ENCODE measurements around the gene TLCD3B. TPM values are rescaled to one million over a fixed set of nuclear protein-coding genes. Genes with fewer than 3 reads are reported as not detected.

TLCD3B gene
- total RNA-seq, 1 donor from 2014 or later: 1.5 TPM

- Mint-ChIP-seq H3K4me3 (ENCODE audit: low read depth) (no peak overlapping the region), H3K9me3 (ENCODE audit: low read depth) (no peaks in the 10 kb centered on the region), H3K27me3 (peaks cover 58% of the 10 kb centered on the region), H3K36me3 (ENCODE audit: insufficient read depth) (no peaks in the 10 kb centered on the region), H3K4me1 (ENCODE audit: low read depth) (no peaks in the 10 kb centered on the region), H3K27ac (no peak overlapping the region)
- DNase-seq (ENCODE audit: low spot score, unreplicated experiment): no peak
- TF ChIP-seq, protein P1, sequence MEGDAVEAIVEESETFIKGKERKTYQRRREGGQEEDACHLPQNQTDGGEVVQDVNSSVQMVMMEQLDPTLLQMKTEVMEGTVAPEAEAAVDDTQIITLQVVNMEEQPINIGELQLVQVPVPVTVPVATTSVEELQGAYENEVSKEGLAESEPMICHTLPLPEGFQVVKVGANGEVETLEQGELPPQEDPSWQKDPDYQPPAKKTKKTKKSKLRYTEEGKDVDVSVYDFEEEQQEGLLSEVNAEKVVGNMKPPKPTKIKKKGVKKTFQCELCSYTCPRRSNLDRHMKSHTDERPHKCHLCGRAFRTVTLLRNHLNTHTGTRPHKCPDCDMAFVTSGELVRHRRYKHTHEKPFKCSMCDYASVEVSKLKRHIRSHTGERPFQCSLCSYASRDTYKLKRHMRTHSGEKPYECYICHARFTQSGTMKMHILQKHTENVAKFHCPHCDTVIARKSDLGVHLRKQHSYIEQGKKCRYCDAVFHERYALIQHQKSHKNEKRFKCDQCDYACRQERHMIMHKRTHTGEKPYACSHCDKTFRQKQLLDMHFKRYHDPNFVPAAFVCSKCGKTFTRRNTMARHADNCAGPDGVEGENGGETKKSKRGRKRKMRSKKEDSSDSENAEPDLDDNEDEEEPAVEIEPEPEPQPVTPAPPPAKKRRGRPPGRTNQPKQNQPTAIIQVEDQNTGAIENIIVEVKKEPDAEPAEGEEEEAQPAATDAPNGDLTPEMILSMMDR (IDR thresholded peaks at IDR 0.05; ENCODE audit: unreplicated experiment): no peak
Observed at GRCh38 chr16:30027588-30028437, 3.3 kb downstream of the TLCD3B start.

GRCh38 chr16:30026449-30026848 is 4.6 kb downstream of the TLCD3B start:
- H3K27me3 Mint-ChIP-seq: peaks cover 47% of the 10 kb centered on the region
- no peak overlapping the region for H3K27ac Mint-ChIP-seq
- H3K9me3 Mint-ChIP-seq (ENCODE audit: low read depth): no peaks in the 10 kb centered on the region
- H3K36me3 Mint-ChIP-seq (ENCODE audit: insufficient read depth): no peaks in the 10 kb centered on the region
- TF ChIP-seq, protein P1 (IDR thresholded peaks at IDR 0.05; ENCODE audit: unreplicated experiment): no peak
- no peak for DNase-seq (ENCODE audit: low spot score, unreplicated experiment)
- no peaks in the 10 kb centered on the region for H3K4me1 Mint-ChIP-seq (ENCODE audit: low read depth)
- no peak overlapping the region for H3K4me3 Mint-ChIP-seq (ENCODE audit: low read depth)

- TF ChIP-seq, protein P1 (IDR thresholded peaks at IDR 0.05; ENCODE audit: unreplicated experiment): no peak
- peaks cover 45% of the 10 kb centered on the region for H3K27me3 Mint-ChIP-seq
- H3K27ac Mint-ChIP-seq: no peak overlapping the region
- H3K36me3 Mint-ChIP-seq (ENCODE audit: insufficient read depth): no peaks in the 10 kb centered on the region
- H3K4me1 Mint-ChIP-seq (ENCODE audit: low read depth): no peaks in the 10 kb centered on the region
- H3K9me3 Mint-ChIP-seq (ENCODE audit: low read depth): no peaks in the 10 kb centered on the region
- H3K4me3 Mint-ChIP-seq (ENCODE audit: low read depth): no peak overlapping the region
- no peak for DNase-seq (ENCODE audit: low spot score, unreplicated experiment)
Observed at GRCh38 chr16:30025574-30025973, 5.5 kb downstream of the TLCD3B start.

GRCh38 chr16:30025156-30025555 is 5.9 kb downstream of the TLCD3B start:
- H3K9me3 Mint-ChIP-seq (ENCODE audit: low read depth): no peaks in the 10 kb centered on the region
- no peak overlapping the region for H3K4me3 Mint-ChIP-seq (ENCODE audit: low read depth)
- TF ChIP-seq, protein P1 (IDR thresholded peaks at IDR 0.05; ENCODE audit: unreplicated experiment): no peak
- no peaks in the 10 kb centered on the region for H3K36me3 Mint-ChIP-seq (ENCODE audit: insufficient read depth)
- no peak for DNase-seq (ENCODE audit: low spot score, unreplicated experiment)
- no peaks in the 10 kb centered on the region for H3K4me1 Mint-ChIP-seq (ENCODE audit: low read depth)
- H3K27me3 Mint-ChIP-seq: peaks cover 42% of the 10 kb centered on the region
- no peak overlapping the region for H3K27ac Mint-ChIP-seq

DNA sequence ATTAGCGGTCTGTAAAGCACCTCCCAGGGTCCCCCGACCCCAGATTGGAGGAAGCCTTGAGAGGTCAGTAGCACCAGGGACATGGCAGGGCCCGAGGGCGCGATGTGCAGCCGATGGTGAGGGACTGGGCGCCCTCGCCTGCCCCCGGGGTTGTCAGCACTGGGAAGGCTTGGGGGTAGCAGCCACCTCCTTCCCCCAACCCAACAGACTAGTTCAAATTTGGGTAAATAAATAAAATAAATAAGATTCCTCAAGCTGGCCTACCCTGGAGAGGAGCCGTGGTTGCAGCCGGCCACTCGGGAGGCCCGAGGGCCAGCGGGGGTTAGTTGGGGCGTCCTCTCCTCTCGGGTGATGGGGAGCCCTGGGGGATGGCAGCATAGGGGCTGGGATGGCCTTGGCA is 6.6 kb downstream of the TLCD3B start:
- TF ChIP-seq, protein P1 (IDR thresholded peaks at IDR 0.05; ENCODE audit: unreplicated experiment): no peak
- Mint-ChIP-seq H3K4me1 (ENCODE audit: low read depth) (no peaks in the 10 kb centered on the region), H3K27ac (no peak overlapping the region), H3K9me3 (ENCODE audit: low read depth) (no peaks in the 10 kb centered on the region), H3K27me3 (peaks cover 35% of the 10 kb centered on the region), H3K4me3 (ENCODE audit: low read depth) (no peak overlapping the region), H3K36me3 (ENCODE audit: insufficient read depth) (no peaks in the 10 kb centered on the region)
- no peak for DNase-seq (ENCODE audit: low spot score, unreplicated experiment)
